Fibroblast of villous mesenchyme (primary cell): ENCODE measurements around the gene PRSS8. TPM values are rescaled to one million over a fixed set of nuclear protein-coding genes. Genes with fewer than 3 reads are reported as not detected.
A peak's percentile ranks its signal among the peaks of the same experiment; 100 is the strongest.

Experiments
- DNase-seq: peaks from one replicate; pipeline ENCODE4 v3.0.0-alpha.2; 2010; ENCODE audit warnings: low read depth
- H3K4me3 ChIP-seq: 2 replicates; pipeline ENCODE4 v1.5.1; 2011; ENCODE audit warnings: low read depth, mild to moderate bottlenecking, low read length
- CTCF ChIP-seq: IDR thresholded peaks from 2 replicates; pipeline ENCODE4 v1.5.1; 2012; ENCODE audit warnings: low read depth, mild to moderate bottlenecking, low read length; ENCODE audit not compliant: insufficient read depth
- total RNA-seq: library from RNA; depleted of rRNA; stranded (reverse); fragments of >200 nt; gene quantifications from 2 replicates; pipeline ENCODE4 v1.2.3, GENCODE V29; 2012

PRSS8 gene
- total RNA-seq, 1 donor, result not detected

- peak overlapping the region; percentile 74 for H3K4me3 ChIP-seq
- peak; percentile 21 for DNase-seq
- no peak for TF ChIP-seq CTCF
These were observed 41.5 kb downstream of the PRSS8 start for GRCh38 chr16:31094088-31094423.

GRCh38 chr16:31093132-31093703 is 42.3 kb downstream of the PRSS8 start:
- peak overlapping the region; percentile 74 for H3K4me3 ChIP-seq
- no peak for DNase-seq
- no peak for TF ChIP-seq CTCF

- TF ChIP-seq CTCF, result no peak
- DNase-seq, result peak; percentile 33
- no peak overlapping the region for H3K4me3 ChIP-seq
These were observed 43.2 kb downstream of the PRSS8 start for GRCh38 chr16:31092330-31092729.

- no peak for DNase-seq
- no peak overlapping the region for H3K4me3 ChIP-seq
- TF ChIP-seq CTCF, result no peak
These were observed 45.0 kb downstream of the PRSS8 start for GRCh38 chr16:31090540-31090939.

GRCh38 chr16:31089199-31089598 is 46.3 kb downstream of the PRSS8 start:
- DNase-seq, result no peak
- no peak overlapping the region for H3K4me3 ChIP-seq
- no peak for TF ChIP-seq CTCF

GRCh38 chr16:31088459-31089183 is 46.9 kb downstream of the PRSS8 start, which contains the start of gene PRSS53:
Gene PRSS53, minus strand, starts transcription at chr16:31088943. Its CDS starts 134 bp downstream, at chr16:31088809.
- no peak for TF ChIP-seq CTCF
- no peak for DNase-seq
- no peak within 1 kb of the TSS for H3K4me3 ChIP-seq
